Caco-2 (cell line): ENCODE data around the gene NLGN1. TPM values are rescaled to one million over a fixed set of nuclear protein-coding genes. Genes with fewer than 3 reads are reported as not detected.

Experiments
- BruUV-seq: library from RNA; stranded (reverse); fragments of 400-500 nt; replicated peaks from 2 replicates; lab custom pipeline; 2021; lab: Mats Ljungman, UMichigan
- CTCF ChIA-PET: fragments of 300-600 bp; sonication (Branson Sonifier 250); formaldehyde crosslinking; loops from one replicate; lab custom pipeline; 2022; ENCODE audit warnings: antibody characterized with exemption; lab: Charles Lee
- POLR2A ChIA-PET: fragments of 300-600 bp; sonication (Branson Sonifier 250); formaldehyde crosslinking; loops from one replicate; lab custom pipeline; 2022; ENCODE audit warnings: antibody characterized with exemption; lab: Charles Lee
- DNase-seq, 2 experiments: peaks; one replicate each; pipeline versions ENCODE4 v3.0.0 to v3.0.0-alpha.2; 2020 to 2022
- H3K27me3 ChIP-seq: replicated peaks from 2 replicates; pipeline ENCODE4 v1.6.0; 2011; ENCODE audit warnings: low read length; ENCODE audit not compliant: control insufficient read depth, insufficient read depth
- H3K36me3 ChIP-seq: 2 replicates; pipeline ENCODE4 v1.5.1; 2011; ENCODE audit warnings: low read length; ENCODE audit not compliant: control insufficient read depth, insufficient read depth
- H3K4me1 ChIP-seq: fragments of 250-450 bp; sonication (Bioruptor Pico); 2 replicates; pipeline ENCODE4 v1.5.1; 2020; ENCODE audit warnings: mild to moderate bottlenecking
- H3K4me3 ChIP-seq: 2 replicates; pipeline ENCODE4 v1.5.1; 2011; ENCODE audit warnings: low read depth, mild to moderate bottlenecking, control low read depth, low read length
- H3K9me3 ChIP-seq: fragments of 250-450 bp; sonication (Bioruptor Pico); 2 replicates; pipeline ENCODE4 v1.5.1; 2020; ENCODE audit warnings: mild to moderate bottlenecking, moderate library complexity
- H3K27ac Mint-ChIP-seq: one replicate; pipeline ENCODE4 v1.8.0; 2022; ENCODE audit warnings: mixed read lengths; ENCODE audit not compliant: unreplicated experiment
- H3K27me3 Mint-ChIP-seq: one replicate; pipeline ENCODE4 v1.8.0; 2022; ENCODE audit warnings: mixed read lengths; ENCODE audit not compliant: insufficient read depth, unreplicated experiment
- H3K36me3 Mint-ChIP-seq: one replicate; pipeline ENCODE4 v1.8.0; 2022; ENCODE audit warnings: mild to moderate bottlenecking, mixed read lengths; ENCODE audit not compliant: insufficient read depth, unreplicated experiment
- H3K4me1 Mint-ChIP-seq: one replicate; pipeline ENCODE4 v1.8.0; 2022; ENCODE audit warnings: low read depth, mixed read lengths; ENCODE audit not compliant: unreplicated experiment
- H3K4me3 Mint-ChIP-seq: one replicate; pipeline ENCODE4 v1.8.0; 2022; ENCODE audit warnings: mild to moderate bottlenecking, moderate library complexity, mixed read lengths; ENCODE audit not compliant: unreplicated experiment
- H3K9me3 Mint-ChIP-seq: one replicate; pipeline ENCODE4 v1.8.0; 2022; ENCODE audit warnings: mixed read lengths; ENCODE audit not compliant: unreplicated experiment
- CTCF ChIP-seq, 2 experiments: fragments of 200-600 bp in 1 of 2; IDR thresholded peaks; 1 replicate in 1 of 2; 2 replicates in 1 of 2; pipeline versions ENCODE4 v1.5.1 to v1.8.0; 2011 to 2022; ENCODE audit warnings: antibody characterized with exemption in 1 of 2, control low read depth in 1 of 2, inconsistent platforms in 1 of 2, low read depth in 1 of 2, low read length in 1 of 2, mild to moderate bottlenecking in 1 of 2, moderate library complexity in 1 of 2; ENCODE audit not compliant: insufficient read depth in 1 of 2, severe bottlenecking in 1 of 2, unreplicated experiment in 1 of 2
- intact Hi-C: fragments of 100-400 bp; cut with micrococcal nuclease; formaldehyde crosslinking; loops from one replicate; pipeline ENCODE4 v1.10.0; 2022; ENCODE audit not compliant: unreplicated experiment
- total RNA-seq: library from RNA; stranded (reverse); gene quantifications from 2 replicates; pipeline ENCODE4 v1.2.3, GENCODE V29; 2022

Gene NLGN1
- total RNA-seq, 1 experiment from 2014 or later: not detected

- H3K9me3 ChIP-seq: no peaks in the 10 kb centered on the region
Measured at GRCh38 chr3:173846584-173846983, 449.0 kb downstream of the NLGN1 start.

GRCh38 chr3:173849489-173849888, 451.9 kb downstream of the NLGN1 start:
- Mint-ChIP-seq H3K36me3 (no peaks in the 10 kb centered on the region), H3K4me3 (no peak overlapping the region), H3K27me3 (peaks cover 2% of the 10 kb centered on the region), H3K27ac (no peak overlapping the region), H3K9me3 (no peaks in the 10 kb centered on the region), H3K4me1 (no peaks in the 10 kb centered on the region)
- DNase-seq: no peak
- Histone ChIP-seq H3K4me3 (no peak overlapping the region), H3K36me3 (no peaks in the 10 kb centered on the region), H3K4me1 (no peaks in the 10 kb centered on the region), H3K27me3 (no peaks in the 10 kb centered on the region), H3K9me3 (no peaks in the 10 kb centered on the region)
- BruUV-seq: no TSS peak
- no peak for TF ChIP-seq CTCF (IDR thresholded peaks at IDR 0.05; ENCODE audit: insufficient read depth in 1 of 2, low read depth in 1 of 2, low read length in 1 of 2, severe bottlenecking in 1 of 2, unreplicated experiment in 1 of 2)
- POLR2A ChIA-PET: no interaction called here
- intact Hi-C loops: no loop called here
- CTCF ChIA-PET: no interaction called here

More at GRCh38 chr3:173846584-173846983, 449.0 kb downstream of the NLGN1 start:
- Mint-ChIP-seq H3K27me3 (peaks cover 2% of the 10 kb centered on the region), H3K27ac (no peak overlapping the region), H3K9me3 (no peaks in the 10 kb centered on the region), H3K36me3 (no peaks in the 10 kb centered on the region), H3K4me3 (no peak overlapping the region), H3K4me1 (no peaks in the 10 kb centered on the region)
- BruUV-seq: no TSS peak
- intact Hi-C loops: no loop called here
- no peak overlapping the region for H3K4me3 ChIP-seq
- H3K27me3 ChIP-seq: no peaks in the 10 kb centered on the region
- POLR2A ChIA-PET: no interaction called here
- no peaks in the 10 kb centered on the region for H3K4me1 ChIP-seq
- DNase-seq: no peak
- no peak for TF ChIP-seq CTCF (IDR thresholded peaks at IDR 0.05; ENCODE audit: insufficient read depth in 1 of 2, low read depth in 1 of 2, low read length in 1 of 2, severe bottlenecking in 1 of 2, unreplicated experiment in 1 of 2)
- H3K36me3 ChIP-seq: no peaks in the 10 kb centered on the region
- CTCF ChIA-PET: no interaction called here

- ChIA-PET CTCF (no interaction called here), POLR2A (no interaction called here)
- no peak for DNase-seq
- H3K36me3 Mint-ChIP-seq: no peaks in the 10 kb centered on the region
- no peaks in the 10 kb centered on the region for H3K4me1 Mint-ChIP-seq
- Histone ChIP-seq H3K4me1 (no peaks in the 10 kb centered on the region), H3K9me3 (no peaks in the 10 kb centered on the region), H3K27me3 (no peaks in the 10 kb centered on the region), H3K36me3 (no peaks in the 10 kb centered on the region), H3K4me3 (no peak overlapping the region)
- intact Hi-C loops: no loop called here
- no peaks in the 10 kb centered on the region for H3K9me3 Mint-ChIP-seq
- H3K4me3 Mint-ChIP-seq: no peak overlapping the region
- no peak overlapping the region for H3K27ac Mint-ChIP-seq
- no peak for TF ChIP-seq CTCF (IDR thresholded peaks at IDR 0.05; ENCODE audit: insufficient read depth in 1 of 2, low read depth in 1 of 2, low read length in 1 of 2, severe bottlenecking in 1 of 2, unreplicated experiment in 1 of 2)
- no TSS peak for BruUV-seq
- no peaks in the 10 kb centered on the region for H3K27me3 Mint-ChIP-seq
Measured at GRCh38 chr3:173857154-173857553, 459.6 kb downstream of the NLGN1 start.
